Activated CD8-positive, alpha-beta memory T cell treated with anti-CD3 and anti-CD28 coated beads, Interleukin-2, amount 50 U/mL, for 1 hour (primary cell): ENCODE results near the gene SHOX.
"Not testable (repeated sequence)": the region's sequence is repeated elsewhere in the genome, so short reads cannot be mapped to it uniquely, and the experiment has no call there.

Experiments used
- DNase-seq: peaks from one replicate; pipeline ENCODE4 v3.0.0-alpha.2; 2020; ENCODE audit errors: extremely low read depth

SHOX gene

GRCh38 chrX:630612-631496, at the start of gene SHOX:
SHOX (plus strand) TSS chrX:630791; CDS start chrX:630898, 107 bp downstream.
- DNase-seq = no peak

GRCh38 chrX:581066-581465, 49.5 kb upstream of the SHOX start:
- no peak for DNase-seq

GRCh38 chrX:581720-582298, 48.8 kb upstream of the SHOX start:
- DNase-seq = no peak

- DNase-seq = no peak
These were observed 46.0 kb upstream of the SHOX start for GRCh38 chrX:584572-584971.

- DNase-seq = no peak
These were observed 45.3 kb upstream of the SHOX start for GRCh38 chrX:585115-585808.

GRCh38 chrX:586351-586750, 44.2 kb upstream of the SHOX start:
- DNase-seq = no peak

- not testable (repeated sequence) for DNase-seq
These were observed 41.3 kb upstream of the SHOX start for GRCh38 chrX:589261-589660.

- no peak for DNase-seq
These were observed 39.7 kb upstream of the SHOX start for GRCh38 chrX:590693-591404.

- DNase-seq = no peak
These were observed 30.5 kb upstream of the SHOX start for GRCh38 chrX:599837-600715.

- not testable (repeated sequence) for DNase-seq
These were observed 27.6 kb upstream of the SHOX start for GRCh38 chrX:603029-603428.

- not testable (repeated sequence) for DNase-seq
These were observed 26.0 kb upstream of the SHOX start for GRCh38 chrX:604616-605015.

- not testable (repeated sequence) for DNase-seq
These were observed 22.5 kb upstream of the SHOX start for GRCh38 chrX:608088-608487.

GRCh38 chrX:614136-614535, 16.5 kb upstream of the SHOX start:
- no peak for DNase-seq

- no peak for DNase-seq
These were observed 13.2 kb upstream of the SHOX start for GRCh38 chrX:617401-617800.

- no peak for DNase-seq
These were observed 12.7 kb upstream of the SHOX start for GRCh38 chrX:617891-618290.

- DNase-seq = not testable (repeated sequence)
These were observed 12.3 kb upstream of the SHOX start for GRCh38 chrX:618304-618703.

- no peak for DNase-seq
These were observed 11.7 kb upstream of the SHOX start for GRCh38 chrX:618761-619450.

GRCh38 chrX:619451-619811, 11.2 kb upstream of the SHOX start:
- DNase-seq = no peak

GRCh38 chrX:619812-620531, 10.6 kb upstream of the SHOX start:
- DNase-seq = no peak
